PFSK-1 (cell line): ENCODE results near the gene KRR1.

ENCODE experiments used
- FOXP2 ChIP-seq: optimal IDR thresholded peaks from 2 replicates; pipeline ENCODE3; 2011; ENCODE audit warnings: borderline replicate concordance, control low read depth, inconsistent platforms; ENCODE audit not compliant: insufficient read depth; ENCODE audit errors: extremely low read length, extremely low read depth
- POLR2AphosphoS5 ChIP-seq: IDR thresholded peaks from 2 replicates; pipeline ENCODE4 v1.6.1; 2012; ENCODE audit warnings: low read depth, mild to moderate bottlenecking, control low read depth, low read length, moderate library complexity
- REST ChIP-seq, 2 experiments: IDR thresholded peaks; 2 replicates each; pipeline versions ENCODE4 v1.6.1 to v1.8.0; 2011 to 2012; ENCODE audit warnings: low read depth in 2 of 2, low read length in 2 of 2, control low read depth in 1 of 2, inconsistent platforms in 1 of 2, mild to moderate bottlenecking in 1 of 2, moderate library complexity in 1 of 2; ENCODE audit not compliant: insufficient read depth in 1 of 2
- SIN3A ChIP-seq: IDR thresholded peaks from 2 replicates; pipeline ENCODE4 v1.6.1; 2012; ENCODE audit warnings: mild to moderate bottlenecking, low read length, moderate library complexity, borderline replicate concordance; ENCODE audit not compliant: insufficient read depth
- TAF1 ChIP-seq: IDR thresholded peaks from 2 replicates; pipeline ENCODE4 v1.6.1; 2012; ENCODE audit warnings: low read length, control low read depth, borderline replicate concordance; ENCODE audit not compliant: insufficient read depth

The KRR1 gene

GRCh38 chr12:75548879-75549278, 37.5 kb upstream of the KRR1 start:
- TF ChIP-seq REST (IDR thresholded peaks at IDR 0.05; ENCODE audit: insufficient read depth in 1 of 2, low read depth in 2 of 2, low read length in 2 of 2) (no peak), TAF1 (no peak), SIN3A (no peak), FOXP2 (no peak), POLR2AphosphoS5 (no peak)

- TF ChIP-seq FOXP2, result no peak
- TF ChIP-seq TAF1, result no peak
- no peak for TF ChIP-seq POLR2AphosphoS5
- no peak for TF ChIP-seq REST (IDR thresholded peaks at IDR 0.05; ENCODE audit: insufficient read depth in 1 of 2, low read depth in 2 of 2, low read length in 2 of 2)
- no peak for TF ChIP-seq SIN3A
Measured at GRCh38 chr12:75545636-75546035, 34.2 kb upstream of the KRR1 start.

- no peak for TF ChIP-seq SIN3A
- TF ChIP-seq TAF1, result no peak
- TF ChIP-seq FOXP2, result no peak
- no peak for TF ChIP-seq REST (IDR thresholded peaks at IDR 0.05; ENCODE audit: insufficient read depth in 1 of 2, low read depth in 2 of 2, low read length in 2 of 2)
- no peak for TF ChIP-seq POLR2AphosphoS5
Measured at GRCh38 chr12:75543529-75543928, 32.1 kb upstream of the KRR1 start.

GRCh38 chr12:75542942-75543341, 31.5 kb upstream of the KRR1 start:
- TF ChIP-seq TAF1 (no peak), POLR2AphosphoS5 (no peak), REST (IDR thresholded peaks at IDR 0.05; ENCODE audit: insufficient read depth in 1 of 2, low read depth in 2 of 2, low read length in 2 of 2) (no peak), FOXP2 (no peak), SIN3A (no peak)

GRCh38 chr12:75539889-75540288, 28.5 kb upstream of the KRR1 start:
- TF ChIP-seq POLR2AphosphoS5, result no peak
- TF ChIP-seq REST (IDR thresholded peaks at IDR 0.05; ENCODE audit: insufficient read depth in 1 of 2, low read depth in 2 of 2, low read length in 2 of 2), result no peak
- TF ChIP-seq FOXP2, result no peak
- TF ChIP-seq SIN3A, result no peak
- no peak for TF ChIP-seq TAF1
